H9 (cell line): ENCODE measurements around the gene GGCX. TPM values are rescaled to one million over a fixed set of nuclear protein-coding genes. Genes with fewer than 3 reads are reported as not detected.

Experiments used
- DNase-seq: peaks from one replicate; pipeline ENCODE4 v3.0.0-alpha.2; 2017
- H2AFZ ChIP-seq: one replicate; pipeline ENCODE4 v1.6.1; 2013; ENCODE audit warnings: mild to moderate bottlenecking, low read length, control low read depth, moderate library complexity
- H2AK5ac ChIP-seq: 2 replicates; pipeline ENCODE4 v1.6.1; 2013; ENCODE audit warnings: low read length, control low read depth, mixed read lengths; ENCODE audit not compliant: insufficient read length
- H2BK120ac ChIP-seq: one replicate; pipeline ENCODE4 v1.6.1; 2013; ENCODE audit warnings: low read depth, mild to moderate bottlenecking, low read length, control low read depth, inconsistent platforms; ENCODE audit not compliant: poor library complexity, severe bottlenecking
- H2BK12ac ChIP-seq: 2 replicates; pipeline ENCODE4 v1.6.1; 2013; ENCODE audit warnings: low read length, control low read depth, mixed read lengths, low read depth; ENCODE audit not compliant: insufficient read length
- H2BK15ac ChIP-seq: 2 replicates; pipeline ENCODE4 v1.6.1; 2013; ENCODE audit warnings: low read depth, low read length, control low read depth
- H2BK20ac ChIP-seq: one replicate; pipeline ENCODE4 v1.6.1; 2013; ENCODE audit warnings: low read depth, mild to moderate bottlenecking, low read length, control low read depth, inconsistent platforms; ENCODE audit not compliant: poor library complexity, severe bottlenecking
- H2BK5ac ChIP-seq: 2 replicates; pipeline ENCODE4 v1.6.1; 2013; ENCODE audit warnings: low read length, control low read depth, mixed read lengths; ENCODE audit not compliant: insufficient read length
- H3K14ac ChIP-seq: 2 replicates; pipeline ENCODE4 v1.6.1; 2013; ENCODE audit warnings: low read length, control low read depth; ENCODE audit not compliant: insufficient read depth
- H3K18ac ChIP-seq: 2 replicates; pipeline ENCODE4 v1.6.1; 2013; ENCODE audit warnings: low read depth, mild to moderate bottlenecking, mixed read lengths, low read length, control low read depth; ENCODE audit not compliant: insufficient read length
- H3K23ac ChIP-seq: 2 replicates; pipeline ENCODE4 v1.6.1; 2013; ENCODE audit warnings: low read length, control low read depth, mixed read lengths, low read depth; ENCODE audit not compliant: insufficient read length
- H3K23me2 ChIP-seq: 2 replicates; pipeline ENCODE4 v1.6.1; 2013; ENCODE audit warnings: low read depth, mild to moderate bottlenecking, mixed read lengths, low read length, control low read depth; ENCODE audit not compliant: insufficient read length, poor library complexity, severe bottlenecking
- H3K27ac ChIP-seq: 2 replicates; pipeline ENCODE4 v1.5.1; 2013; ENCODE audit warnings: low read length, control low read depth, mixed read lengths, low read depth; ENCODE audit not compliant: insufficient read length
- H3K27me3 ChIP-seq: 2 replicates; pipeline ENCODE4 v1.6.1; 2013; ENCODE audit warnings: low read length, control low read depth, inconsistent platforms; ENCODE audit not compliant: insufficient read depth
- H3K4ac ChIP-seq: 2 replicates; pipeline ENCODE4 v1.6.1; 2013; ENCODE audit warnings: low read depth, mild to moderate bottlenecking, control low read depth, inconsistent platforms, low read length, moderate library complexity
- H3K4me1 ChIP-seq: 2 replicates; pipeline ENCODE4 v1.6.1; 2013; ENCODE audit warnings: low read length, control low read depth, inconsistent platforms; ENCODE audit not compliant: insufficient read depth
- H3K4me2 ChIP-seq: 2 replicates; pipeline ENCODE4 v1.6.1; 2013; ENCODE audit warnings: low read length, control low read depth, mixed read lengths; ENCODE audit not compliant: insufficient read length, insufficient read depth
- H3K56ac ChIP-seq: 2 replicates; pipeline ENCODE4 v1.6.1; 2013; ENCODE audit warnings: low read depth, mild to moderate bottlenecking, mixed read lengths, low read length, control low read depth; ENCODE audit not compliant: insufficient read length
- H3K79me1 ChIP-seq: 2 replicates; pipeline ENCODE4 v1.6.1; 2013; ENCODE audit warnings: low read depth, mild to moderate bottlenecking, moderate library complexity, low read length, control low read depth, inconsistent platforms; ENCODE audit not compliant: insufficient read depth, poor library complexity, severe bottlenecking
- H3K79me2 ChIP-seq: 2 replicates; pipeline ENCODE4 v1.6.1; 2013; ENCODE audit warnings: low read length, control low read depth, inconsistent platforms; ENCODE audit not compliant: insufficient read depth
- H3K9ac ChIP-seq: 2 replicates; pipeline ENCODE4 v1.6.1; 2013; ENCODE audit warnings: low read length, control low read depth, mixed read lengths; ENCODE audit not compliant: insufficient read length; ENCODE audit errors: extremely low read depth
- H3K9me3 ChIP-seq: one replicate; pipeline ENCODE4 v1.6.1; 2013; ENCODE audit warnings: low read depth, low read length, inconsistent platforms; ENCODE audit not compliant: control insufficient read depth
- H3T11ph ChIP-seq: one replicate; pipeline ENCODE4 v1.6.1; 2013; ENCODE audit warnings: mild to moderate bottlenecking, low read length, control low read depth, inconsistent platforms
- H4K20me1 ChIP-seq: one replicate; pipeline ENCODE4 v1.6.1; 2013; ENCODE audit not compliant: control insufficient read depth, insufficient read length, insufficient read depth
- H4K5ac ChIP-seq: 2 replicates; pipeline ENCODE4 v1.6.1; 2013; ENCODE audit warnings: low read depth, mild to moderate bottlenecking, mixed read lengths, low read length, control low read depth; ENCODE audit not compliant: insufficient read length
- H4K8ac ChIP-seq: replicated peaks from 2 replicates; pipeline ENCODE4 v1.6.1; 2013; ENCODE audit warnings: low read length, control low read depth, mixed read lengths, low read depth; ENCODE audit not compliant: insufficient read length
- H4K91ac ChIP-seq: 2 replicates; pipeline ENCODE4 v1.6.1; 2013; ENCODE audit warnings: low read depth, mild to moderate bottlenecking, moderate library complexity, mixed read lengths, low read length, control low read depth; ENCODE audit not compliant: insufficient read length
- H3K27ac Mint-ChIP-seq, 3 experiments: 2 replicates in 2 of 3; 3 replicates in 1 of 3; pipeline ENCODE4 v1.8.0; 2020 to 2021; ENCODE audit warnings: mixed read lengths in 3 of 3, mild to moderate bottlenecking in 1 of 3, moderate library complexity in 1 of 3
- H3K27me3 Mint-ChIP-seq: 2 replicates; pipeline ENCODE4 v1.8.0; 2021; ENCODE audit warnings: low read depth, mild to moderate bottlenecking, moderate library complexity, mixed read lengths
- H3K36me3 Mint-ChIP-seq, 3 experiments: 2 replicates in 2 of 3; 3 replicates in 1 of 3; pipeline ENCODE4 v1.8.0; 2020 to 2021; ENCODE audit warnings: low read depth in 3 of 3, mixed read lengths in 3 of 3; ENCODE audit not compliant: insufficient read depth in 1 of 3
- H3K4me1 Mint-ChIP-seq, 2 experiments: 2 replicates each; pipeline ENCODE4 v1.8.0; 2020; ENCODE audit warnings: mixed read lengths in 2 of 2
- H3K4me3 Mint-ChIP-seq, 2 experiments: 2 replicates in 1 of 2; 3 replicates in 1 of 2; pipeline ENCODE4 v1.8.0; 2020 to 2021; ENCODE audit warnings: mild to moderate bottlenecking in 2 of 2, mixed read lengths in 2 of 2, moderate library complexity in 1 of 2
- H3K9me3 Mint-ChIP-seq, 2 experiments: 2 replicates in 1 of 2; 3 replicates in 1 of 2; pipeline ENCODE4 v1.8.0; 2020; ENCODE audit warnings: mild to moderate bottlenecking in 2 of 2, mixed read lengths in 2 of 2, moderate library complexity in 1 of 2
- WGBS: extraction: QIAGEN DNeasy Blood & Tissue Kit; methylation state at CpG from one replicate; pipeline ENCODE4 v1.1.7; 2013; ENCODE audit warnings: missing lambda C conversion rate, low lambda C conversion rate, mixed read lengths; ENCODE audit not compliant: insufficient read length; ENCODE audit errors: extremely low coverage; 5-methylcytosine and 5-hydroxymethylcytosine counted together
- total RNA-seq: library from RNA; stranded (reverse); gene quantifications from 2 replicates; pipeline ENCODE4 v1.2.1, GENCODE V29; 2021
- TF ChIP-seq, protein P1 (sequence below): fragments of 200-600 bp; sonication (generic); conservative IDR thresholded peaks from 3 replicates; pipeline ENCODE4 v1.8.0; 2021; ENCODE audit warnings: antibody characterized with exemption, mild to moderate bottlenecking

The GGCX gene
- total RNA-seq, 1 experiment from 2014 or later: 32.9 TPM

GRCh38 chr2:85591563-85591962 lies 30.3 kb upstream of the GGCX start:
- no peak overlapping the region for H3K23ac ChIP-seq
- H3K56ac ChIP-seq: no peak overlapping the region
- no peak overlapping the region for H4K8ac ChIP-seq
- H3K27ac Mint-ChIP-seq: no peak overlapping the region
- H3T11ph ChIP-seq: no peak overlapping the region
- no peak overlapping the region for H2AK5ac ChIP-seq
- no peak overlapping the region for H3K14ac ChIP-seq
- H2BK12ac ChIP-seq: no peak overlapping the region
- H2BK5ac ChIP-seq: no peak overlapping the region
- no peaks in the 10 kb centered on the region for H4K20me1 ChIP-seq
- no peak overlapping the region for H3K27ac ChIP-seq
- H3K79me2 ChIP-seq: no peaks in the 10 kb centered on the region
- H3K27me3 Mint-ChIP-seq: peaks cover 26% of the 10 kb centered on the region
- no peak overlapping the region for H2BK120ac ChIP-seq
- H2BK15ac ChIP-seq: no peak overlapping the region
- no peaks in the 10 kb centered on the region for H3K9me3 Mint-ChIP-seq
- TF ChIP-seq, protein P1, sequence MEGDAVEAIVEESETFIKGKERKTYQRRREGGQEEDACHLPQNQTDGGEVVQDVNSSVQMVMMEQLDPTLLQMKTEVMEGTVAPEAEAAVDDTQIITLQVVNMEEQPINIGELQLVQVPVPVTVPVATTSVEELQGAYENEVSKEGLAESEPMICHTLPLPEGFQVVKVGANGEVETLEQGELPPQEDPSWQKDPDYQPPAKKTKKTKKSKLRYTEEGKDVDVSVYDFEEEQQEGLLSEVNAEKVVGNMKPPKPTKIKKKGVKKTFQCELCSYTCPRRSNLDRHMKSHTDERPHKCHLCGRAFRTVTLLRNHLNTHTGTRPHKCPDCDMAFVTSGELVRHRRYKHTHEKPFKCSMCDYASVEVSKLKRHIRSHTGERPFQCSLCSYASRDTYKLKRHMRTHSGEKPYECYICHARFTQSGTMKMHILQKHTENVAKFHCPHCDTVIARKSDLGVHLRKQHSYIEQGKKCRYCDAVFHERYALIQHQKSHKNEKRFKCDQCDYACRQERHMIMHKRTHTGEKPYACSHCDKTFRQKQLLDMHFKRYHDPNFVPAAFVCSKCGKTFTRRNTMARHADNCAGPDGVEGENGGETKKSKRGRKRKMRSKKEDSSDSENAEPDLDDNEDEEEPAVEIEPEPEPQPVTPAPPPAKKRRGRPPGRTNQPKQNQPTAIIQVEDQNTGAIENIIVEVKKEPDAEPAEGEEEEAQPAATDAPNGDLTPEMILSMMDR: no peak
- H3K4me3 Mint-ChIP-seq: peak overlapping the region in 1 of 2 experiments; percentile 2; a peak in 1 of 5 replicates
- no peaks in the 10 kb centered on the region for H3K27me3 ChIP-seq
- no peak overlapping the region for H4K91ac ChIP-seq
- no peak overlapping the region for H4K5ac ChIP-seq
- H3K36me3 Mint-ChIP-seq: peaks cover 0 to 4% (median under 1%) of the 10 kb centered on the region in 3 experiments; a peak in 2 of 7 replicates
- H3K79me1 ChIP-seq: no peaks in the 10 kb centered on the region
- H3K9me3 ChIP-seq: no peaks in the 10 kb centered on the region
- no peak overlapping the region for H3K18ac ChIP-seq
- no peak overlapping the region for H2AFZ ChIP-seq
- H3K4me2 ChIP-seq: no peak overlapping the region
- no CpG with 5 or more reads among the region's 12 CpGs for whole genome bisulfite sequencing
- DNase-seq: no peak
- H3K23me2 ChIP-seq: peaks cover 9% of the 10 kb centered on the region
- H2BK20ac ChIP-seq: no peak overlapping the region
- H3K4me1 ChIP-seq: no peaks in the 10 kb centered on the region
- no peak overlapping the region for H3K9ac ChIP-seq
- peaks cover 13 to 15% of the 10 kb centered on the region in 2 experiments for H3K4me1 Mint-ChIP-seq
- H3K4ac ChIP-seq: no peak overlapping the region
